ENCODE data around the gene LPO.

The LPO gene

GRCh38 chr17:58306131-58306951 is 68.0 kb downstream of the LPO start:
- no peak for DNase-seq

GRCh38 chr17:58307468-58308172 is 69.2 kb downstream of the LPO start:
- DNase-seq: no peak

GRCh38 chr17:58308173-58308984 is 70.0 kb downstream of the LPO start:
- peak in 1 of 2 experiments; percentile 23 for DNase-seq

- peak in 1 of 2 experiments; percentile 15 for DNase-seq
Observed at GRCh38 chr17:58308985-58309917, 70.9 kb downstream of the LPO start.

- DNase-seq: no peak
Observed at GRCh38 chr17:58309918-58310259, 71.5 kb downstream of the LPO start.

- no peak for DNase-seq
Observed at GRCh38 chr17:58310511-58311428, 72.4 kb downstream of the LPO start.

- no peak for DNase-seq
Observed at GRCh38 chr17:58311429-58311894, 73.1 kb downstream of the LPO start.

GRCh38 chr17:58312021-58312630 is 73.7 kb downstream of the LPO start:
- no peak for DNase-seq

- DNase-seq: no peak
Observed at GRCh38 chr17:58312829-58313228, 74.4 kb downstream of the LPO start.

- no peak for DNase-seq
Observed at GRCh38 chr17:58313815-58314705, 75.7 kb downstream of the LPO start.

- no peak for DNase-seq
Observed at GRCh38 chr17:58314706-58315015, 76.3 kb downstream of the LPO start.

- no peak for DNase-seq
Observed at GRCh38 chr17:58315281-58315711, 76.9 kb downstream of the LPO start.

- DNase-seq: no peak
Observed at GRCh38 chr17:58315750-58316149, 77.4 kb downstream of the LPO start.

- peak in 1 of 2 experiments; percentile 21 for DNase-seq
Observed at GRCh38 chr17:58316260-58316960, 78.0 kb downstream of the LPO start.

GRCh38 chr17:58317421-58318064 is 79.2 kb downstream of the LPO start:
- peak; percentile 81 to 84 for DNase-seq

- DNase-seq: peak in 1 of 2 experiments; percentile 17
Observed at GRCh38 chr17:58318065-58318481, 79.7 kb downstream of the LPO start.

Measured in activated T-cell treated with anti-CD3 and anti-CD28 coated beads, Interleukin-2, amount 50 U/mL, for 48 hours (primary cell).